ENCODE data around the gene GRK7. TPM values are rescaled to one million over a fixed set of nuclear protein-coding genes. Genes with fewer than 3 reads are reported as not detected.

The GRK7 gene
- total and polyA plus RNA-seq, 2 of the 4 experiments (the other 2 are of a cell fraction), result not detected

GRCh38 chr3:141804778-141805639 is 41.8 kb downstream of the GRK7 start:
- ChIA-PET POLR2A (ENCODE audit: unreplicated experiment) (no interaction called here), CTCF (no interaction called here)
- Histone ChIP-seq H3K4me1 (ENCODE audit: control insufficient read depth, insufficient read depth, low read length) (no peaks in the 10 kb centered on the region), H4K91ac (ENCODE audit: insufficient read depth, low read depth, low read length) (no peak overlapping the region), H2AK9ac (replicated peaks; ENCODE audit: low read depth, low read length, poor library complexity) (no peak overlapping the region), H3K23ac (ENCODE audit: low read depth, low read length) (no peak overlapping the region), H2BK5ac (ENCODE audit: low read depth, low read length, poor library complexity, severe bottlenecking) (peak overlapping the region; percentile 82), H4K20me1 (ENCODE audit: insufficient read depth, low read length) (no peaks in the 10 kb centered on the region), H3K36me3 (ENCODE audit: control insufficient read depth, insufficient read depth, low read length) (no peaks in the 10 kb centered on the region), H4K8ac (ENCODE audit: low read depth in 2 of 2, low read length in 2 of 2) (no peak overlapping the region), H3K9me1 (ENCODE audit: insufficient read depth, low read length) (0 out of 2 replicates have a peak, but pooled peaks cover 6% of the 10 kb centered on the region), H2BK20ac (ENCODE audit: low read depth, low read length) (no peak overlapping the region), H2AFZ (replicated peaks; ENCODE audit: low read length, poor library complexity) (no peak overlapping the region), H3K9me3 (ENCODE audit: control insufficient read depth, insufficient read depth, low read length) (no peaks in the 10 kb centered on the region; the same call in 1 of the 2 replicates), H3K9ac (ENCODE audit: low read depth, low read length) (no peak overlapping the region), H2BK120ac (ENCODE audit: low read depth, low read length) (no peak overlapping the region), H3K27me3 (ENCODE audit: control insufficient read depth, insufficient read depth, low read length) (peaks cover 4% of the 10 kb centered on the region), H3K4me3 (ENCODE audit: insufficient read depth, low read depth, low read length) (no peak overlapping the region), H4K5ac (ENCODE audit: low read depth, low read length) (no peak overlapping the region), H3K14ac (replicated peaks; ENCODE audit: low read depth, low read length) (no peak overlapping the region; the same call in 1 of the 2 replicates), H3K79me1 (ENCODE audit: low read depth in 1 of 2, low read length in 2 of 2) (no peaks in the 10 kb centered on the region), H3K56ac (ENCODE audit: extremely low read depth, insufficient read depth, low read length) (no peak overlapping the region), H3K4ac (ENCODE audit: low read depth, low read length) (no peak overlapping the region), H3K4me2 (ENCODE audit: low read depth, low read length) (no peak overlapping the region), H3K18ac (ENCODE audit: low read depth, low read length) (no peak overlapping the region), H3K27ac (ENCODE audit: insufficient read depth, low read length) (no peak overlapping the region), H2BK15ac (ENCODE audit: low read depth, low read length) (no peak overlapping the region), H2AK5ac (ENCODE audit: low read depth, low read length) (no peak overlapping the region)
- dilution Hi-C loops (cut with HindIII; ENCODE audit: low sequenced_read_pairs, unreplicated experiment) (no loop called here), in situ Hi-C loops (cut with MboI; ENCODE audit: low sequenced_read_pairs) (no loop called here), intact Hi-C loops (cut with micrococcal nuclease) (no loop called here)
- 85% methylated on average over 13 of the region's 18 CpGs; no CpG with 5 or more reads in 1 of the 2 experiments for WGBS, 2 experiments (ENCODE audit: extremely low coverage in 2 of 2, insufficient read length in 1 of 2)
- no TSS peak for BruUV-seq (replicated peaks)
- ATAC-seq (ENCODE audit: low read depth) (no peak), DNase-seq (no peak)
- TF ChIP-seq POLR2A (IDR thresholded peaks at IDR 0.05; ENCODE audit: low read depth, low read length), result no peak
- TF ChIP-seq RAD21 (IDR thresholded peaks at IDR 0.05; ENCODE audit: low read length), result no peak
- TF ChIP-seq SMC3 (IDR thresholded peaks at IDR 0.05; ENCODE audit: low read depth, low read length), result no peak
- no peak for TF ChIP-seq FOS (IDR thresholded peaks at IDR 0.05; ENCODE audit: low read depth, low read length)
- TF ChIP-seq, protein P1, sequence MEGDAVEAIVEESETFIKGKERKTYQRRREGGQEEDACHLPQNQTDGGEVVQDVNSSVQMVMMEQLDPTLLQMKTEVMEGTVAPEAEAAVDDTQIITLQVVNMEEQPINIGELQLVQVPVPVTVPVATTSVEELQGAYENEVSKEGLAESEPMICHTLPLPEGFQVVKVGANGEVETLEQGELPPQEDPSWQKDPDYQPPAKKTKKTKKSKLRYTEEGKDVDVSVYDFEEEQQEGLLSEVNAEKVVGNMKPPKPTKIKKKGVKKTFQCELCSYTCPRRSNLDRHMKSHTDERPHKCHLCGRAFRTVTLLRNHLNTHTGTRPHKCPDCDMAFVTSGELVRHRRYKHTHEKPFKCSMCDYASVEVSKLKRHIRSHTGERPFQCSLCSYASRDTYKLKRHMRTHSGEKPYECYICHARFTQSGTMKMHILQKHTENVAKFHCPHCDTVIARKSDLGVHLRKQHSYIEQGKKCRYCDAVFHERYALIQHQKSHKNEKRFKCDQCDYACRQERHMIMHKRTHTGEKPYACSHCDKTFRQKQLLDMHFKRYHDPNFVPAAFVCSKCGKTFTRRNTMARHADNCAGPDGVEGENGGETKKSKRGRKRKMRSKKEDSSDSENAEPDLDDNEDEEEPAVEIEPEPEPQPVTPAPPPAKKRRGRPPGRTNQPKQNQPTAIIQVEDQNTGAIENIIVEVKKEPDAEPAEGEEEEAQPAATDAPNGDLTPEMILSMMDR (conservative IDR thresholded peaks at IDR 0.05; ENCODE audit: low read depth, low read length), result no peak
- no peak for TF ChIP-seq BHLHE40 (IDR thresholded peaks at IDR 0.05; ENCODE audit: low read depth, low read length)
- no peak for TF ChIP-seq ELK1 (IDR thresholded peaks at IDR 0.05; ENCODE audit: borderline replicate concordance, low read depth, low read length)
- TF ChIP-seq NFE2L2 (IDR thresholded peaks at IDR 0.05; ENCODE audit: low read depth, low read length), result no peak
- no peak for TF ChIP-seq RFX5 (IDR thresholded peaks at IDR 0.05; ENCODE audit: low read depth, low read length)
- no peak for TF ChIP-seq CEBPB (IDR thresholded peaks at IDR 0.05; ENCODE audit: low read depth, low read length)
- TF ChIP-seq MXI1 (IDR thresholded peaks at IDR 0.05; ENCODE audit: borderline replicate concordance, low read depth, low read length), result no peak
- TF ChIP-seq RCOR1 (IDR thresholded peaks at IDR 0.05; ENCODE audit: insufficient replicate concordance, low read length), result no peak
- no peak for TF ChIP-seq USF2 (IDR thresholded peaks at IDR 0.05; ENCODE audit: low read depth, low read length)
- TF ChIP-seq MAZ (IDR thresholded peaks at IDR 0.05; ENCODE audit: borderline replicate concordance, low read depth, low read length), result no peak
- TF ChIP-seq CHD1 (IDR thresholded peaks at IDR 0.05; ENCODE audit: low read depth, low read length), result no peak

All from IMR-90 (cell line).